Ascending aorta (tissue), 2 donors: ENCODE results near the gene CRTAC1. TPM values are rescaled to one million over a fixed set of nuclear protein-coding genes. Genes with fewer than 3 reads are reported as not detected.
A peak's percentile ranks its signal among the peaks of the same experiment; 100 is the strongest.

Source experiments
- DNase-seq, 2 donors: peaks; one replicate each; pipeline ENCODE4 v3.0.0-alpha.2; 2019; ENCODE audit warnings: low spot score in 2 of 2
- H3K27ac ChIP-seq, 2 donors: fragments of 200-600 bp; sonication (generic); one replicate each; pipeline ENCODE4 v1.5.1; 2016 to 2017; ENCODE audit warnings: mild to moderate bottlenecking in 1 of 2
- H3K27me3 ChIP-seq: fragments of 200-600 bp; sonication (generic); one replicate; pipeline ENCODE4 v1.5.1; 2017
- H3K36me3 ChIP-seq, 2 donors: fragments of 200-600 bp; sonication (generic); one replicate each; pipeline ENCODE4 v1.5.1; 2016
- H3K4me1 ChIP-seq, 2 donors: fragments of 200-600 bp; sonication (generic); one replicate each; pipeline ENCODE4 v1.5.1; 2016 to 2017; ENCODE audit warnings: mild to moderate bottlenecking in 1 of 2
- H3K4me3 ChIP-seq, 2 donors: fragments of 200-600 bp; sonication (generic); one replicate each; pipeline ENCODE4 v1.5.1; 2016 to 2017; ENCODE audit warnings: mild to moderate bottlenecking in 1 of 2
- H3K9me3 ChIP-seq, 2 donors: fragments of 200-600 bp; sonication (generic); one replicate each; pipeline ENCODE4 v1.5.1; 2016
- intact Hi-C: fragments of 100-400 bp; cut with DNase I; formaldehyde crosslinking; loops from one replicate; pipeline ENCODE4 v1.15.1; 2023
- total RNA-seq: library from RNA; depleted of rRNA; stranded (reverse); fragments of >200 nt; gene quantifications from one replicate; pipeline ENCODE4 v1.1.0, GENCODE V29; 2016
- TF ChIP-seq, protein P1 (sequence below), 3 experiments: fragments of 200-600 bp in 2 of 3; fragments of 450-650 bp in 1 of 3; sonication (generic) in 2 of 3; IDR thresholded peaks; one replicate each; pipeline ENCODE4 v1.5.1; 2016 to 2019; ENCODE audit warnings: antibody characterized with exemption in 3 of 3, mild to moderate bottlenecking in 1 of 3, moderate library complexity in 1 of 3

Gene CRTAC1
- total RNA-seq, 1 donor from 2014 or later: 25.2 TPM

DNA sequence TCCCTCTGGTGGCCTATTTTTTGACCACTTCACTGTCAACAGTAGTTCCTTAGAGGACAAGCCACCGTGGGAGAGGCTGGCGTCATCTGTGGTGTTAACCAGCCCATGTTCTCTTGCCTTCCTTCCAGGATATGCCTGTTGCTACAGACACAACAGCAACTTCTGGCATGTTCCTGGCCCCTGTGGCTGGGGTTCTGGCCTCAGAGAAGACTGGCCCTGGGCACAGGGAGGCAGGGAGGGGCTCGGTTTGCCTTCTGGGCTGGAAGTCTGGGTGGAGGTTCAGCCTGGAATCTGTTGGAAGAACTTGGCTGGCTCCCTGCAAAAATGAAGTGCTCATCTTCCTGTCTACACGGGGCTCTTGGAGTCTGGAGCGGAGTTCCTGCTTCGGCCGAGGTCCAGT is 155.0 kb downstream of the CRTAC1 start:
- H3K27me3 ChIP-seq: no peaks in the 10 kb centered on the region
- H3K9me3 ChIP-seq: no peaks in the 10 kb centered on the region
- H3K36me3 ChIP-seq: no peaks in the 10 kb centered on the region
- peak overlapping the region; percentile 47 to 57 for H3K27ac ChIP-seq
- no peaks in the 10 kb centered on the region for H3K4me1 ChIP-seq
- intact Hi-C loops: no loop called here
- DNase-seq: peak in 1 of 2 donors; percentile 77
- TF ChIP-seq, protein P1, sequence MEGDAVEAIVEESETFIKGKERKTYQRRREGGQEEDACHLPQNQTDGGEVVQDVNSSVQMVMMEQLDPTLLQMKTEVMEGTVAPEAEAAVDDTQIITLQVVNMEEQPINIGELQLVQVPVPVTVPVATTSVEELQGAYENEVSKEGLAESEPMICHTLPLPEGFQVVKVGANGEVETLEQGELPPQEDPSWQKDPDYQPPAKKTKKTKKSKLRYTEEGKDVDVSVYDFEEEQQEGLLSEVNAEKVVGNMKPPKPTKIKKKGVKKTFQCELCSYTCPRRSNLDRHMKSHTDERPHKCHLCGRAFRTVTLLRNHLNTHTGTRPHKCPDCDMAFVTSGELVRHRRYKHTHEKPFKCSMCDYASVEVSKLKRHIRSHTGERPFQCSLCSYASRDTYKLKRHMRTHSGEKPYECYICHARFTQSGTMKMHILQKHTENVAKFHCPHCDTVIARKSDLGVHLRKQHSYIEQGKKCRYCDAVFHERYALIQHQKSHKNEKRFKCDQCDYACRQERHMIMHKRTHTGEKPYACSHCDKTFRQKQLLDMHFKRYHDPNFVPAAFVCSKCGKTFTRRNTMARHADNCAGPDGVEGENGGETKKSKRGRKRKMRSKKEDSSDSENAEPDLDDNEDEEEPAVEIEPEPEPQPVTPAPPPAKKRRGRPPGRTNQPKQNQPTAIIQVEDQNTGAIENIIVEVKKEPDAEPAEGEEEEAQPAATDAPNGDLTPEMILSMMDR (IDR thresholded peaks at IDR 0.05): no peak
- H3K4me3 ChIP-seq: no peak overlapping the region

GRCh38 chr10:97874332-97874731 is 156.1 kb downstream of the CRTAC1 start:
- Histone ChIP-seq H3K36me3 (no peaks in the 10 kb centered on the region), H3K27me3 (no peaks in the 10 kb centered on the region), H3K4me1 (peaks cover 0 to 1% of the 10 kb centered on the region in 2 donors), H3K27ac (peak overlapping the region; percentile 47 to 53), H3K9me3 (no peaks in the 10 kb centered on the region), H3K4me3 (no peak overlapping the region)
- TF ChIP-seq, protein P1 (IDR thresholded peaks at IDR 0.05): no peak
- no peak for DNase-seq
- intact Hi-C loops: no loop called here

GRCh38 chr10:97873569-97873968 is 156.9 kb downstream of the CRTAC1 start:
- TF ChIP-seq, protein P1 (IDR thresholded peaks at IDR 0.05): no peak
- intact Hi-C loops: loop anchor here (1.0 kb wide), 1 partner anchor 81 kb away; no protein-coding TSS in a partner anchor
- Histone ChIP-seq H3K27ac (peak overlapping the region; percentile 47 to 53), H3K4me1 (peaks cover 0 to 7% of the 10 kb centered on the region in 2 donors), H3K27me3 (no peaks in the 10 kb centered on the region), H3K9me3 (no peaks in the 10 kb centered on the region), H3K36me3 (no peaks in the 10 kb centered on the region), H3K4me3 (no peak overlapping the region)
- DNase-seq: no peak

GRCh38 chr10:97870990-97871389 is 159.4 kb downstream of the CRTAC1 start:
- H3K4me3 ChIP-seq: no peak overlapping the region
- no peaks in the 10 kb centered on the region for H3K36me3 ChIP-seq
- intact Hi-C loops: no loop called here
- peaks cover 0 to 7% of the 10 kb centered on the region in 2 donors for H3K4me1 ChIP-seq
- no peaks in the 10 kb centered on the region for H3K27me3 ChIP-seq
- TF ChIP-seq, protein P1 (IDR thresholded peaks at IDR 0.05): no peak
- no peak overlapping the region for H3K27ac ChIP-seq
- no peaks in the 10 kb centered on the region for H3K9me3 ChIP-seq
- no peak for DNase-seq

- Histone ChIP-seq H3K36me3 (no peaks in the 10 kb centered on the region), H3K27me3 (no peaks in the 10 kb centered on the region), H3K4me1 (peaks cover 0 to 7% of the 10 kb centered on the region in 2 donors), H3K4me3 (peak overlapping the region in 1 of 2 donors; percentile 14), H3K27ac (no peak overlapping the region), H3K9me3 (no peaks in the 10 kb centered on the region)
- TF ChIP-seq, protein P1 (IDR thresholded peaks at IDR 0.05): peak; percentile 80 to 93 (median 81)
- DNase-seq: peak; percentile 55 to 89
- intact Hi-C loops: loop anchor here (1.0 kb wide), 2 partner anchors 77 to 111 kb away; no protein-coding TSS in a partner anchor
Measured at GRCh38 chr10:97869091-97870042, 161.1 kb downstream of the CRTAC1 start.
